HepG2 (cell line): ENCODE data around the gene SH3YL1. TPM values are rescaled to one million over a fixed set of nuclear protein-coding genes. Genes with fewer than 3 reads are reported as not detected.
A peak's percentile ranks its signal among the peaks of the same experiment; 100 is the strongest.

Experiments used
- ARNT2 ChIP-seq: sonication (generic); formaldehyde crosslinking; IDR thresholded peaks from 2 replicates; pipeline ENCODE4 v1.8.0; 2022; ENCODE audit warnings: mild to moderate bottlenecking, low read depth, missing genetic modification reagents, moderate library complexity
- GATAD1 ChIP-seq: IDR thresholded peaks from 2 replicates; pipeline ENCODE4 v1.6.1; 2016; ENCODE audit warnings: missing genetic modification reagents, missing compliant biosample characterization
- HDAC1 ChIP-seq: sonication (generic); formaldehyde crosslinking; IDR thresholded peaks from 2 replicates; pipeline ENCODE4 v1.5.1; 2020; ENCODE audit warnings: mild to moderate bottlenecking, missing genetic modification reagents
- MEIS2 ChIP-seq: sonication (generic); formaldehyde crosslinking; IDR thresholded peaks from 2 replicates; pipeline ENCODE4 v1.9.0; 2021; ENCODE audit warnings: mild to moderate bottlenecking, missing genetic modification reagents
- RFX1 ChIP-seq: fragments of 450-650 bp; IDR thresholded peaks from 2 replicates; pipeline ENCODE4 v1.6.1; 2017
- YEATS4 ChIP-seq: sonication (generic); formaldehyde crosslinking; IDR thresholded peaks from 2 replicates; pipeline ENCODE4 v1.4.0; 2020; ENCODE audit warnings: missing genetic modification reagents, borderline replicate concordance
- ZNF547 ChIP-seq: sonication (generic); formaldehyde crosslinking; IDR thresholded peaks from 2 replicates; pipeline ENCODE4 v1.5.1; 2020; ENCODE audit warnings: mild to moderate bottlenecking, missing genetic modification reagents
- ZNF788 ChIP-seq: sonication (generic); formaldehyde crosslinking; IDR thresholded peaks from 2 replicates; pipeline ENCODE4 v1.5.0; 2020; ENCODE audit warnings: mild to moderate bottlenecking, missing genetic modification reagents, borderline replicate concordance
- polyA plus RNA-seq, 8 experiments: library from polyadenylated mRNA; depleted of rRNA in 3 of 8; stranded (reverse) in 7 of 8; unstranded in 1 of 8; fragments of >200 nt; fragmentation: Illumina TruSeq in 4 of 8; extraction: Trizol in 4 of 8; gene quantifications; 2 replicates each; pipeline versions ENCODE4 v1.2.1 to v1.2.3, GENCODE V29; 2011 to 2016; ENCODE audit warnings: low read depth in 4 of 8, missing spikeins in 1 of 8, mixed read lengths in 1 of 8; ENCODE audit not compliant: insufficient read depth in 1 of 8
- total RNA-seq, 5 experiments: library from RNA; depleted of rRNA; stranded (reverse); fragments of >200 nt; fragmentation: Illumina TruSeq; extraction: Trizol; gene quantifications; 2 replicates each; pipeline ENCODE4 v1.2.3, GENCODE V29; 2016; ENCODE audit warnings: low read depth in 1 of 5
- TF ChIP-seq, protein P1 (sequence below): sonication (generic); formaldehyde crosslinking; IDR thresholded peaks from 2 replicates; pipeline ENCODE4 v1.8.1; 2023; ENCODE audit warnings: mild to moderate bottlenecking, missing genetic modification reagents
- TF ChIP-seq, protein P2 (sequence below): sonication (generic); formaldehyde crosslinking; IDR thresholded peaks from one replicate; pipeline ENCODE4 v1.5.1; 2020; ENCODE audit warnings: mild to moderate bottlenecking, missing genetic modification reagents; ENCODE audit errors: not compliant biosample characterization
- TF ChIP-seq, protein P3 (sequence below): sonication (generic); formaldehyde crosslinking; IDR thresholded peaks from 2 replicates; pipeline ENCODE4 v1.4.0; 2020; ENCODE audit warnings: mild to moderate bottlenecking, low read depth, missing genetic modification reagents
- TF ChIP-seq, protein P4 (sequence below): sonication (generic); formaldehyde crosslinking; IDR thresholded peaks from 2 replicates; pipeline ENCODE4 v1.8.1; 2023; ENCODE audit warnings: missing genetic modification reagents, mild to moderate bottlenecking, borderline replicate concordance
- TF ChIP-seq, protein P5 (sequence below): sonication (generic); formaldehyde crosslinking; IDR thresholded peaks from 2 replicates; pipeline ENCODE4 v1.4.0; 2020; ENCODE audit warnings: missing genetic modification reagents, borderline replicate concordance

Gene SH3YL1
- total and polyA plus RNA-seq, 2 of the 13 experiments (the other 11 are each of a cell fraction or from before 2014, with no cell fraction given) = 13.0 to 48.2 TPM

DNA sequence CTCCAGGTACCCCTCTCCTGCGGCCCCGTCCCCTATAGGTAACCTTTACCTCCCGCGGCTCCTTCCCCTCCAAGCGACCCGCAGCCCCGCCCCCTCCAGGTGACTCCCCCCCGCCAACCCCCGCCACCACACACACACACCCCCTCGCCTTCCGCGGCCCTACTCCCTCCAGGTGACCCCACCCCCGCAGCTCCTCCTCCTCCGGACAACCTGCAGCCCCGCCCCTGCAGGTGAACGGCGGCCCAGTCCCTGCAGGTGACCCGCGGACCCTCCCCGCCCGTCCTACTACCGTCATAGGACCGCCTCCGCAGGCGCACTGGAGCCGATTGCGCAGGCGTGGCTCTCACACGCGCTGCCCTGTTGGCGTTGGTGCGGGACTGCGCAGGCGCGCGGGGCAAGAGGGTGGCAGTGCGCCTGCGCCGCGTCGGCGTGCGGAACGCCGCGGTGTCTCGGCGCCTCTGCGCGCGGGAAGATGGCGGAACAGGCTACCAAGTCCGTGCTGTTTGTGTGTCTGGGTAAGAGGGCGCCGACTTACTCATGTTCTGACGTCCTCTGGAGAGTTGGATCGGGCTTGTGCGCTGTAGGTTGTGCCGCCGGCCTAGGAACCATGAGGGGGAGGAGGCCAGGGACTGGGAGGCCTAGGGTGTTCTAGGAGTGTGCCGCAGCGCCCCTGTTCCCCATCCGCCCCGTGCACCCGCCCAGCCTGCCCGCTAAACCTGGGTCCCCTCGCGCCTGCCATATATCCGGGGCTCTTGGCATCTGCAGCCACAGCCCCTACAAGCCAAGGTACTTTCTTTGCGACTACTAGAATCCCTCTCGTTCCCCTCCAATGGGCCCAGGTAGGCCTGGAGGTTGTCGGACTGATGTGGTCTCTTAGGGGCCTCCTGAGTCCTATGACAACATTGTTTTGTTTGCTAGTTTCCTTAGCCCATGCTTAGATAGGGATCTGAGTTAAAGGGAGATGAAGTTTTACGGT is 949 bp upstream of the SH3YL1 start, which contains the start of gene ACP1 (continued):
- TF ChIP-seq ARNT2 (CRISPR knock-in tag) = peak; percentile 90
- TF ChIP-seq, protein P1, sequence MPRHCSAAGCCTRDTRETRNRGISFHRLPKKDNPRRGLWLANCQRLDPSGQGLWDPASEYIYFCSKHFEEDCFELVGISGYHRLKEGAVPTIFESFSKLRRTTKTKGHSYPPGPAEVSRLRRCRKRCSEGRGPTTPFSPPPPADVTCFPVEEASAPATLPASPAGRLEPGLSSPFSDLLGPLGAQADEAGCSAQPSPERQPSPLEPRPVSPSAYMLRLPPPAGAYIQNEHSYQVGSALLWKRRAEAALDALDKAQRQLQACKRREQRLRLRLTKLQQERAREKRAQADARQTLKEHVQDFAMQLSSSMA = peak; percentile 83; the same call in 1 of the 2 replicates
- TF ChIP-seq GATAD1 (CRISPR knock-in tag) = peak; percentile 96
- TF ChIP-seq MEIS2 (CRISPR knock-in tag) = peak; percentile 15; the same call in 1 of the 2 replicates
- TF ChIP-seq, protein P2, sequence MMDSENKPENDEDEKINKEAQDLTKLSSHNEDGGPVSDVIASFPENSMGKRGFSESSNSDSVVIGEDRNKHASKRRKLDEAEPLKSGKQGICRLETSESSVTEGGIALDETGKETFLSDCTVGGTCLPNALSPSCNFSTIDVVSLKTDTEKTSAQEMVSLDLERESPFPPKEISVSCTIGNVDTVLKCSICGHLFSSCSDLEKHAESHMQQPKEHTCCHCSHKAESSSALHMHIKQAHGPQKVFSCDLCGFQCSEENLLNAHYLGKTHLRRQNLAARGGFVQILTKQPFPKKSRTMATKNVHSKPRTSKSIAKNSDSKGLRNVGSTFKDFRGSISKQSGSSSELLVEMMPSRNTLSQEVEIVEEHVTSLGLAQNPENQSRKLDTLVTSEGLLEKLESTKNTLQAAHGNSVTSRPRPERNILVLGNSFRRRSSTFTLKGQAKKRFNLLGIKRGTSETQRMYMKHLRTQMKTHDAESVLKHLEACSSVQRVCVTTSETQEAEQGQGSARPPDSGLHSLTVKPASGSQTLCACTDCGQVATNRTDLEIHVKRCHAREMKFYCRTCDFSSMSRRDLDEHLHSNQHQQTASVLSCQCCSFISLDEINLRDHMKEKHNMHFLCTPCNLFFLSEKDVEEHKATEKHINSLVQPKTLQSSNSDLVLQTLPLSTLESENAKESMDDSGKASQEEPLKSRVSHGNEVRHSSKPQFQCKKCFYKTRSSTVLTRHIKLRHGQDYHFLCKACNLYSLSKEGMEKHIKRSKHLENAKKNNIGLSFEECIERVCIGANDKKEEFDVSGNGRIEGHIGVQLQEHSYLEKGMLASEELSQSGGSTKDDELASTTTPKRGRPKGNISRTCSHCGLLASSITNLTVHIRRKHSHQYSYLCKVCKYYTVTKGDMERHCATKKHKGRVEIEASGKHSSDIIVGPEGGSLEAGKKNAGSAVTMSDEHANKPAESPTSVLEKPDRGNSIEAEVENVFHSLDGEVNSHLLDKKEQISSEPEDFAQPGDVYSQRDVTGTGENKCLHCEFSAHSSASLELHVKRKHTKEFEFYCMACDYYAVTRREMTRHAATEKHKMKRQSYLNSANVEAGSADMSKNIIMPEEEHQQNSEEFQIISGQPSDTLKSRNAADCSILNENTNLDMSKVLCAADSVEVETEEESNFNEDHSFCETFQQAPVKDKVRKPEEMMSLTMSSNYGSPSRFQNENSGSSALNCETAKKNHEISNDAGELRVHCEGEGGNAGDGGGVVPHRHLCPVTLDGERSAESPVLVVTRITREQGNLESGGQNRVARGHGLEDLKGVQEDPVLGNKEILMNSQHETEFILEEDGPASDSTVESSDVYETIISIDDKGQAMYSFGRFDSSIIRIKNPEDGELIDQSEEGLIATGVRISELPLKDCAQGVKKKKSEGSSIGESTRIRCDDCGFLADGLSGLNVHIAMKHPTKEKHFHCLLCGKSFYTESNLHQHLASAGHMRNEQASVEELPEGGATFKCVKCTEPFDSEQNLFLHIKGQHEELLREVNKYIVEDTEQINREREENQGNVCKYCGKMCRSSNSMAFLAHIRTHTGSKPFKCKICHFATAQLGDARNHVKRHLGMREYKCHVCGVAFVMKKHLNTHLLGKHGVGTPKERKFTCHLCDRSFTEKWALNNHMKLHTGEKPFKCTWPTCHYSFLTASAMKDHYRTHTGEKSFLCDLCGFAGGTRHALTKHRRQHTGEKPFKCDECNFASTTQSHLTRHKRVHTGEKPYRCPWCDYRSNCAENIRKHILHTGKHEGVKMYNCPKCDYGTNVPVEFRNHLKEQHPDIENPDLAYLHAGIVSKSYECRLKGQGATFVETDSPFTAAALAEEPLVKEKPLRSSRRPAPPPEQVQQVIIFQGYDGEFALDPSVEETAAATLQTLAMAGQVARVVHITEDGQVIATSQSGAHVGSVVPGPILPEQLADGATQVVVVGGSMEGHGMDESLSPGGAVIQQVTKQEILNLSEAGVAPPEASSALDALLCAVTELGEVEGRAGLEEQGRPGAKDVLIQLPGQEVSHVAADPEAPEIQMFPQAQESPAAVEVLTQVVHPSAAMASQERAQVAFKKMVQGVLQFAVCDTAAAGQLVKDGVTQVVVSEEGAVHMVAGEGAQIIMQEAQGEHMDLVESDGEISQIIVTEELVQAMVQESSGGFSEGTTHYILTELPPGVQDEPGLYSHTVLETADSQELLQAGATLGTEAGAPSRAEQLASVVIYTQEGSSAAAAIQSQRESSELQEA (CRISPR knock-in tag) = peak; percentile 95
- TF ChIP-seq, protein P3, sequence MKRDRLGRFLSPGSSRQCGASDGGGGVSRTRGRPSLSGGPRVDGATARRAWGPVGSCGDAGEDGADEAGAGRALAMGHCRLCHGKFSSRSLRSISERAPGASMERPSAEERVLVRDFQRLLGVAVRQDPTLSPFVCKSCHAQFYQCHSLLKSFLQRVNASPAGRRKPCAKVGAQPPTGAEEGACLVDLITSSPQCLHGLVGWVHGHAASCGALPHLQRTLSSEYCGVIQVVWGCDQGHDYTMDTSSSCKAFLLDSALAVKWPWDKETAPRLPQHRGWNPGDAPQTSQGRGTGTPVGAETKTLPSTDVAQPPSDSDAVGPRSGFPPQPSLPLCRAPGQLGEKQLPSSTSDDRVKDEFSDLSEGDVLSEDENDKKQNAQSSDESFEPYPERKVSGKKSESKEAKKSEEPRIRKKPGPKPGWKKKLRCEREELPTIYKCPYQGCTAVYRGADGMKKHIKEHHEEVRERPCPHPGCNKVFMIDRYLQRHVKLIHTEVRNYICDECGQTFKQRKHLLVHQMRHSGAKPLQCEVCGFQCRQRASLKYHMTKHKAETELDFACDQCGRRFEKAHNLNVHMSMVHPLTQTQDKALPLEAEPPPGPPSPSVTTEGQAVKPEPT = no peak
- peak; percentile 89; the same call in 1 of the 2 replicates for TF ChIP-seq ZNF547 (CRISPR knock-in tag)
- peak; percentile 79; the same call in 1 of the 2 replicates for TF ChIP-seq ZNF788
- peak; percentile 93 for TF ChIP-seq YEATS4 (CRISPR knock-in tag)
- no peak for TF ChIP-seq RFX1
- TF ChIP-seq, protein P4, sequence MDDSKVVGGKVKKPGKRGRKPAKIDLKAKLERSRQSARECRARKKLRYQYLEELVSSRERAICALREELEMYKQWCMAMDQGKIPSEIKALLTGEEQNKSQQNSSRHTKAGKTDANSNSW (CRISPR knock-in tag) = peak; percentile 88; the same call in 1 of the 2 replicates
- TF ChIP-seq HDAC1 (CRISPR knock-in tag) = peak; percentile 86
- TF ChIP-seq, protein P5, sequence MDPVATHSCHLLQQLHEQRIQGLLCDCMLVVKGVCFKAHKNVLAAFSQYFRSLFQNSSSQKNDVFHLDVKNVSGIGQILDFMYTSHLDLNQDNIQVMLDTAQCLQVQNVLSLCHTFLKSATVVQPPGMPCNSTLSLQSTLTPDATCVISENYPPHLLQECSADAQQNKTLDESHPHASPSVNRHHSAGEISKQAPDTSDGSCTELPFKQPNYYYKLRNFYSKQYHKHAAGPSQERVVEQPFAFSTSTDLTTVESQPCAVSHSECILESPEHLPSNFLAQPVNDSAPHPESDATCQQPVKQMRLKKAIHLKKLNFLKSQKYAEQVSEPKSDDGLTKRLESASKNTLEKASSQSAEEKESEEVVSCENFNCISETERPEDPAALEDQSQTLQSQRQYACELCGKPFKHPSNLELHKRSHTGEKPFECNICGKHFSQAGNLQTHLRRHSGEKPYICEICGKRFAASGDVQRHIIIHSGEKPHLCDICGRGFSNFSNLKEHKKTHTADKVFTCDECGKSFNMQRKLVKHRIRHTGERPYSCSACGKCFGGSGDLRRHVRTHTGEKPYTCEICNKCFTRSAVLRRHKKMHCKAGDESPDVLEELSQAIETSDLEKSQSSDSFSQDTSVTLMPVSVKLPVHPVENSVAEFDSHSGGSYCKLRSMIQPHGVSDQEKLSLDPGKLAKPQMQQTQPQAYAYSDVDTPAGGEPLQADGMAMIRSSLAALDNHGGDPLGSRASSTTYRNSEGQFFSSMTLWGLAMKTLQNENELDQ (CRISPR knock-in tag) = no peak
